Measurements from ENCODE around the gene ATP8B2. TPM values are rescaled to one million over a fixed set of nuclear protein-coding genes. Genes with fewer than 3 reads are reported as not detected.
"Not testable (repeated sequence)": the region's sequence is repeated elsewhere in the genome, so short reads cannot be mapped to it uniquely, and the experiment has no call there.

ATP8B2 gene
- total RNA-seq, 1 donor = 231 TPM

- TF ChIP-seq CTCF (IDR thresholded peaks at IDR 0.05; ENCODE audit: insufficient read depth, low read length) = no peak
- no peak for DNase-seq (ENCODE audit: low read depth)
- H3K4me3 ChIP-seq (ENCODE audit: low read depth, low read length) = no peak overlapping the region
These were observed 23.7 kb upstream of the ATP8B2 start for GRCh38 chr1:154301582-154301981.

GRCh38 chr1:154304664-154305337 lies 20.5 kb upstream of the ATP8B2 start:
- H3K4me3 ChIP-seq (ENCODE audit: low read depth, low read length) = no peak overlapping the region
- peak; percentile 31 for DNase-seq (ENCODE audit: low read depth)
- TF ChIP-seq CTCF (IDR thresholded peaks at IDR 0.05; ENCODE audit: insufficient read depth, low read length) = no peak

- no peak for TF ChIP-seq CTCF (IDR thresholded peaks at IDR 0.05; ENCODE audit: insufficient read depth, low read length)
- no peak overlapping the region for H3K4me3 ChIP-seq (ENCODE audit: low read depth, low read length)
- peak; percentile 29 for DNase-seq (ENCODE audit: low read depth)
These were observed 19.2 kb upstream of the ATP8B2 start for GRCh38 chr1:154306151-154306550.

- not testable (repeated sequence) for DNase-seq (ENCODE audit: low read depth); H3K4me3 ChIP-seq (ENCODE audit: low read depth, low read length)
These were observed 17.6 kb upstream of the ATP8B2 start for GRCh38 chr1:154307670-154308270.

- DNase-seq (ENCODE audit: low read depth) = not testable (repeated sequence)
These were observed 16.2 kb upstream of the ATP8B2 start for GRCh38 chr1:154309136-154309535.

GRCh38 chr1:154312229-154313065 lies 12.9 kb upstream of the ATP8B2 start:
- not testable (repeated sequence) for DNase-seq (ENCODE audit: low read depth); H3K4me3 ChIP-seq (ENCODE audit: low read depth, low read length)

More at GRCh38 chr1:154309136-154309535, 16.2 kb upstream of the ATP8B2 start:
- not testable (repeated sequence) for H3K4me3 ChIP-seq (ENCODE audit: low read depth, low read length)

GRCh38 chr1:154313066-154313356 lies 12.3 kb upstream of the ATP8B2 start:
- DNase-seq (ENCODE audit: low read depth) = no peak
- H3K4me3 ChIP-seq (ENCODE audit: low read depth, low read length) = no peak overlapping the region
- TF ChIP-seq CTCF (IDR thresholded peaks at IDR 0.05; ENCODE audit: insufficient read depth, low read length) = no peak

- not testable (repeated sequence) for DNase-seq (ENCODE audit: low read depth)
These were observed 11.1 kb upstream of the ATP8B2 start for GRCh38 chr1:154314226-154314625.

GRCh38 chr1:154316704-154317103 lies 8.6 kb upstream of the ATP8B2 start:
- H3K4me3 ChIP-seq (ENCODE audit: low read depth, low read length) = no peak overlapping the region
- no peak for TF ChIP-seq CTCF (IDR thresholded peaks at IDR 0.05; ENCODE audit: insufficient read depth, low read length)

More at GRCh38 chr1:154314226-154314625, 11.1 kb upstream of the ATP8B2 start:
- not testable (repeated sequence) for H3K4me3 ChIP-seq (ENCODE audit: low read depth, low read length)

More at GRCh38 chr1:154316704-154317103, 8.6 kb upstream of the ATP8B2 start:
- DNase-seq (ENCODE audit: low read depth) = no peak

Measured in fibroblast of the aortic adventitia (primary cell).